HG02885 (cell line): ENCODE measurements around the gene MAPKAPK5.
"Not testable (repeated sequence)": the region's sequence is repeated elsewhere in the genome, so short reads cannot be mapped to it uniquely, and the experiment has no call there.

Experiments used
- ATAC-seq: cut with Tn5 transposase; IDR thresholded peaks from one replicate; pipeline ENCODE4 v1.9.1; 2021; ENCODE audit warnings: mild to moderate bottlenecking; ENCODE audit not compliant: unreplicated experiment, poor library complexity

Gene MAPKAPK5

DNA sequence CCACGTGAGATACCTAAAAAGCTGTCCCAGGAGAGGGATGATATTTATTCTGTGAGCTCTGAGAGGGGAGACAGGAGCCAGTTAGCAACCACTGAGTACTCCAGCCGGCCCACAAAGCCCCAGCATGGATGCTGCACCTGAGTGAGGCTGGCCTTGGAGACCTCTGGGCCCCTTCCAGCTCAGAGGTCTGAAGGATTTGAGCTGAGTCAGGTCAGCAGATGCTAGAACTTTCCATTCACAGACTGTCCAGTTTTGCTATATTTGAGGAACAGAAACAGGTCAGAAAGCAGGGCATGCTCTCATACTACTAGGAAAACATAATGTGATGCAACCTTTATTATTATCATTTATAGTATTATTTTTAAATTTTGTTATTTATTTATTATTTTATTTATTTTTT is 15.0 kb upstream of the MAPKAPK5 start:
- ATAC-seq = no peak

DNA sequence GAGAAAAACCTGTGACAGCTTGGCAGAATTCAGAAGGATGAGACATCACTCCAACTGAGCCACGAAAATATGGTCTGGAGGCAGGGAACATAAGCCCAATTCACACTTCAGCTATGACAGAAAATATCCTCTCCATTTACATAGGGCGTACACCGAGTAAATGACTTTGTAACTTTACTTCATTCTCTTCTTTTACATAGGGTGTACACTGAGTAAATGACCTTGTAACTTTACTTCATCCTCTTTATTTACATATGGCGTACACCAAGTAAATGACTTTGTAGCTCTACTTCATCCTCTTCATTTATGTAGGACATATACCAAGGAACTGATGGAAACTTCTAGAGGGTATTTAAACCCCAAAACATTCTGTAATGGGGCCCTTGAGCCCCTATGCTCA is 14.1 kb upstream of the MAPKAPK5 start:
- ATAC-seq = no peak

DNA sequence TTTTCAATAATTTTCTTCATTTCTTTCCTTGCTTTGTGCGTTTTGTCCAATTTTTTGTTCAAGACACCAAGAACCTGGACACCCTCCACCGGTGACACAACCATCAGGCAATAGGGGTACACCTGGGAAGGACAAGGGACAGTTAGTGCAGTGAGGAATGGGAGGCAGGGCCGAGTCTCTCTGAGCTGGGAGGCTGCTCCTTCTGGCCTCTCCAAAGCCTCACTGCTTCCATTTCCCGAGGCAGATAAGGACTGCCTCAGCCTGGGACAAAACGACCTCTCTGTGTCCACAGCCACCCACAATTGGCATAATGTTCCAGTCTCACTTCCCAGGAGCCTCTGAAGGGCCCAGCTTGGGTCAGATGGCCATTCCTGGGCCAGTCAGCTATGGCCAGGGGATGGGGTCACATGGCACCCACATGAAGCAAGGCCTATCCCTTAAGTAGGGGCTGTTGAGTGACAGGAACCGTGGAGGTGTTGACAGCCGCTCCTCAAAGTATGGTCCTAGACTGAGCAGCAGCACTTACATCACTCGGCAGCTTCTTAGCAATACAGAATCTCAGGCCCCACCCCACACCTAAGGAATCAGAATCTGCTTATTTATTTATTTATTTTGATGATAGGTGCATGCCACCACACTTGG is 13.6 kb upstream of the MAPKAPK5 start:
- no peak for ATAC-seq

DNA sequence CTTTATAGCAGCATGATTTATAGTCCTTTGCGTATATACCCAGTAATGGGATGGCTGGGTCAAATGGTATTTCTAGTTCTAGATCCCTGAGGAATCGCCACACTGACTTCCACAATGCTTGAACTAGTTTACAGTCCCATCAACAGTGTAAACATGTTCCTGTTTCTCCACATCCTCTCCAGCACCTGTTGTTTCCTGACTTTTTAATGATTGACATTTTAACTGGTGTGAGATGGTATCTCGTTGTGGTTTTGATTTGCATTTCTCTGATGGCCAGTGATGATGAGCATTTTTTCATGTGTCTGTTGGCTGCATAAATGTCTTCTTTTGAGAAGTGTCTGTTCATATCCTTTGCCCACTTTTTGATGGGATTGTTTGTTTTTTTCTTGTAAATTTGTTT is 12.4 kb upstream of the MAPKAPK5 start:
- ATAC-seq = not testable (repeated sequence)

DNA sequence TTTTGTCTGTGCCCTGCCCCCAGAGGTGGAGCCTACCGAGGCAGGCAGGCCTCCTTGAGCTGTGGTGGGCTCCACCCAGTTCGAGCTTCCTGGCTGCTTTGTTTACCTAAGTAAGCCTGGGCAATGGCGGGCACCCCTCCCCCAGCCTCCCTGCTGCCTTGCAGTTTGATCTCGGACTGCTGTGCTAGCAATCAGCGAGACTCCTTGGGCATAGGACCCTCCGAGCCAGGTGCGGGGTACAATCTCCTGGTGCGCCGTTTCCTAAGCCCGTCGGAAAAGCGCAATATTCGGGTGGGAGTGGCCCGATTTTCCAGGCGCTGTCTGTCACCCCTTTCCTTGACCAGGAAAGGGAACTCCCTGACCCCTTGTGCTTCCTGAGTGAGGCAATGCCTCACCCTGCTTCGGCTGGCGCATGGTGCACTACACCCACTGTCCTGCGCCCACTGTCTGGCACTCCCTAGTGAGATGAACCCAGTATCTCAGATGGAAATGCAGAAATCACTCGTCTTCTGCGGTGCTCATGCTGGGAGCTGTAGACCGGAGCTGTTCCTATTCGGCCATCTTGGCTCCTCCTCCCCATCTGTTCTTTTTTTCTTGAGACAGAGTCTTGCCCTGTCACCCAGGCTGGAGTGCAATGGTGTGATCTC is 7.2 kb upstream of the MAPKAPK5 start:
- not testable (repeated sequence) for ATAC-seq

DNA sequence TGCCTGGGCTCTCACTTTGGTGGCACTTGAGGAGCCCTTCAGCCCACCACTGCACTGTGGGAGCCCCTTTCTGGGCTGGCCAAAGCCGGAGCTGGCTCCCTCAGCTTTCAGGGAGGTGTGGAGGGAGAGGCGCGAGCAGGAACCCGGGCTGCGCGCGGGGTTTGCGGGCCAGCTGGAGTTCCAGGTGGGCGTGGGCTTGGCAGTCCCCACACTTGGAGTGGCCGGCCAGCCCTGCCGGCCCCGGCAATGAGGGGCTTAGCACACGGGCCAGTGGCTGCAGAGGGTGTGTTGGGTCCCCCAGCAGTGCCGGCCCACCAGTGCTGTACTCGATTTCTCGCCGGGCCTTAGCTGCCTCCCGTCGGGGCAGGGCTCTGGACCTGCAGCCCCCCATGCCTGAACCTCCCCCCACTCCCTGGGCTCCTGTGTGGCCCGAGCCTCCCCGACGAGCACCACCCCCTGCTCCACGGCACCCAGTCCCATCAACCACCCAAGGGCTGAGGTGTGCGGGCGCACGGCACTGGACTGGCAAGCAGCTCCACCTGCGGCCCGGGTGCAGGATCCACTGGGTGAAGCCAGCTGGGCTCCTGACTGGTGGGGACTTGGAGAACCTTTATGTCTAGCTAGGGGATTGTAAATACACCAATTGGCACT is 6.4 kb upstream of the MAPKAPK5 start:
- not testable (repeated sequence) for ATAC-seq

DNA sequence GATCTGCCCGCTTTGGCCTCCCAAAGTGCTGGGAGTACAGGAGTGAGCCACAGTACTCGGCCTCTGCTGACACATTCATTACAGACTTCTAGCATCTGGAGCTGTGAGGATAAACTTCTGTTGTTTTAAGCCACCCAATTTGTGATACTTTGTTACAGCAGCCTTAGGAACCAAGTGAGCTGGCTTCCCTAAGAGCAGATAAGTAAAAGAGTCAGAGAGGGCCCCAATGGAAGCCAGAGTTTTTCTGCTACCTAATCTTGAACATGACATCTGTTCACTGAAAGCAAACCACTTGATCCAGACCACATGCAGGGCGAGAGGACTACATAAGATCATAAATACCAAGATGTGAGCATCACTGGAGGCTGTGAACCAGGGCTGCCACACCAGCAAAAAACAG is 3.7 kb upstream of the MAPKAPK5 start:
- ATAC-seq = no peak

DNA sequence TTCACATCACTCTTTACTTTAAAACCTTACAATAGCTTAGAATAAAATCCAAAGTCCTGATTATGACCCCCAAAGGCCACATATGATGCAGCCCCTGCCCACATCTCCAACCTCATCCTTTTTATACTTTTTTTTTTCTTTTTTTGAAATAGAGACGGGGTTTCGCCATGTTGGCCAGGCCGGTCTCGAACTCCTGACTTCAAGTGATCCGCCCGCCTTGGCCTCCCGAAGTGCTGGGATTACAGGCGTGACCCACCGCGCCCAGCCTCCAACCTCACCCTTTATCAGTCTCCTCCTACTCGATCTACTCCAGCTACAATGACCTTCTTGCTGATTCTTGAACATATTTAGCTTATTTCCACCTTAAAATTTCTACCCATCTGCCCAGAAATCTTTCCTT is 1.2 kb upstream of the MAPKAPK5 start:
- no peak for ATAC-seq

DNA sequence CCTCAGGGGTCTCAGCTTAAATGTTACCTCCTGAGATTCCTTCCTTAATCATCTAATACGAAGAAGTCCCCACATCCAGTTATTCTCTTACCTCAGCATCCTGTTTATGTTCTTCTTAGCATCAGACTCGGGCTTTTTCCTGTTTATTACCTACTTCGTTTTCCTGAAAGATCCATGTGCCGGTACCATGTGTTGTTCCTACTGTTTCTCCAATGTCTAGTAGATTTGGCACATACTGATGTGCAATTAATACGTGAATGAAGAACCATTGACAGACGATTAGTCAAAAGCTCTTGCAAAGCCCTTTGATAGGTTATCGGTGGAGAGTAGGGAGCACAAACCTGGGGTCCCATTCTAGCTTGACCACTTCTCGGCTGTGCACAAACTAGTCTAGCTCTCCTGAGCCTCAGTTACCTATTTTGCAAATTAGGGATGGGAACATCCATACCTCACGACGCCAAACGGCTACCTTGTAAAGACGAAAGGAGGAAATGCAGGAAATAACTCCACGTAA is 735 bp upstream of the MAPKAPK5 start:
- ATAC-seq = peak; percentile 5

DNA sequence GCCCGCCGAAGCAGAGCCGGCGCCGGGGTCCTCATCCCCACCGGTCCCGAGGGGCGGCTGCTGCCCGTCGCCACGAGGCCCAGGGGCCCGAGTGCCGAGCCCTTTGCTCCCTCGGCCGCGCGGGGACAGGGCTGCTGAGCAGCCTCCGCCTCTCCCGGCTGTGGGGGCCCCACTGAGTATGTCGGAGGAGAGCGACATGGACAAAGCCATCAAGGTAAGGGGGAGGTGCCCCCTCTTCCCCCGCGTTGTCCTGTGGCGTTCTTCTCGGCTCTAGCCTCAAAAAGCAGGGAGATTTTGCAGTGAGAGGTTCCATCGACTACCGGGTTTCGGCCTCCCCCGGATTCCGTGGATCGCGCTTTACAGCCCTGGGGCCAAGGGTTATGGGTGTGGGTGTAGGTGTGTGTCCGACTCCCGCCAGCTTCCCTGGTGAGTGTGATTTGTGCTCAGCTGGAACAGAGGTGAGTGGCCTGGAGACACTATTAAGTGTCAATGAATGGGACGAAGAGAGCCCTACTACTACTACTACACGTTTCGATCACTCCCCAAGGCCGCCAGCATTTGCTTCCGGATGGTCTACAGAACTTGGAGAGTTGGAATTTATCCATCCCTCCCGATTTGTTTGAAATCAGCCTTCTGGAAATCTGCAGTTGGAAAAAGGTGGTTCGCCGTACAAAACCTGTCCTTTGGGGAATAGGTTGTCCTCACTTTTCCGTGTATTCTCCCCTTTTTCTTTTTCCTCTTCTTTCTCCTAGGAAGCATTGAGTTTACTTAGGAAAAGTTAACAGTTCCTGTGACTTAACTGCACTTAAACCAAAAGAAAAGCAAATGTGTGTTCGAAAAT is 748 bp downstream of the MAPKAPK5 start:
- ATAC-seq = peak; percentile 26

DNA sequence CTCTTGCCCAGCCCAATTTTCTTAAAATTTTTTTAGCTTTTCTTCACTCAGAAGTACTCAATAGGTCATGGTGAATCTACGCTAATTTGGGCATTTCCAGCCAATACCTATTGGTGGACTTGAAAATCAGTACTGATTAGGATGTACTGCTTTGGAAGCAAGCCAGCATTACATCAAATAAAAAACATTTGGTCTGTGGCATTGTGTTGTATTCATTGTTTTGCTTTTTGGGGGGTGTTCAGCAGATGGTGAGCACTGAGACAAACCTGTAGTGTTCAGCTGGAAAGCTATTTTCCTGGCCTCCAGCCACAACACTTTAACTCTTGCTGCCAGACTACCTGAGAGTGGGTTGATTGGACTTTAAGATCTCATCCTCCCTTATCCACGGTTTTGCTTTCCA is 4.0 kb downstream of the MAPKAPK5 start:
- no peak for ATAC-seq

DNA sequence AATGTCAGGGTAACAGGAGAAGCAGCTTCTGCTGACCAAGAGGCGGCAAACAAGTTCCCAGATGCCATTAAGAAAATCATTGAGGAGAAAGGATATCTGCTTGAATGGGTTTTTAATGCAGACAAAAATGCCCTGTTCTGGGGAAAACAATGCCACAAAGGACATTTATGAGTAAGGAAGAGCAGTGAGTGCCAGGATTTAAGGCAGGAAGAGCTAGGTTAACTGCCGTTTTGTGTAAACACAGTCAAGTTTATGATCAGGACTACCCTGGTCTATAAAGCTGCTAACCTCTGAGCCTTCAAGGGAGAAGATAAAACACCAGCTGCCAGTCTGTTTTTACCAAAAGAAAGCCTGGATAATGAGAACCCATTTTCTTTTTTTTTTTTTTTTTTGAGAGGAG is 8.5 kb downstream of the MAPKAPK5 start:
- ATAC-seq = no peak

DNA sequence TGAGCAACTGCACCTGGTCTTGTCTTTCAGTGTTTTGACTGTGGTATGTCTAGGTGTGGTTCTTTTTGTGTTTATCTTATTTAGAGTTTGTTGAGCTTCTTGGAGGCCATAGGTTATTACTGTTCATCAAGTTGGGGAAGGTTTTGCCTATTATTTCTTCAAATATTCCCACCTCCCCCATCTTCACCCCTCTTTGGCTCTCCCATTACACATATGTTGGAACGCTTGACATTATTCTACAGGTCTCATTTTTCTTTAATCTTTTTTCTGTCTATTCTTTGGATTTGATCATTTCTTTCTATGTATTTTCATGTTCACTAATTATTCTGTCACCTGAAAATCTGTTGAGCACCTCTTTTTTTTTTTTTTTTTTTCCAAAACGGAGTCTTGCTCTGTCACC is 16.2 kb downstream of the MAPKAPK5 start:
- ATAC-seq = no peak

DNA sequence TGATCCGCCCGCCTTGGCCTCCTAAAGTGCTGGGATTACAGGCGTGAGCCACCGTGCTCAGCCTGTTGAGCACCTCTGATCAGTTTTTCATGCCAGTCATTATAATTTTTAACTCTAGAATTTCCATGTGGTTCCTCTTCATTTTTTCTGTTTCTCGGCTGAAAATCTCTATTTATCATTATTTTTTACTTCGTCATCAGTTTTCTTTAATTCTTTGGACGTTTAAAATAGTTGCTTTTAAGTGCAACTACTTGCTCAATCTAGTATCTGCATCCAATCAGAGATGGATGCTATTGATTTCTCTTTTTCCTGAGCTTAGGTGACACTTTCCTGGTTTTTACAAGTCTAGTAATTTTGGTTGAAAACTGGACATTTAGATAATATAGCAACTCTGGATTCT is 16.8 kb downstream of the MAPKAPK5 start:
- no peak for ATAC-seq

DNA sequence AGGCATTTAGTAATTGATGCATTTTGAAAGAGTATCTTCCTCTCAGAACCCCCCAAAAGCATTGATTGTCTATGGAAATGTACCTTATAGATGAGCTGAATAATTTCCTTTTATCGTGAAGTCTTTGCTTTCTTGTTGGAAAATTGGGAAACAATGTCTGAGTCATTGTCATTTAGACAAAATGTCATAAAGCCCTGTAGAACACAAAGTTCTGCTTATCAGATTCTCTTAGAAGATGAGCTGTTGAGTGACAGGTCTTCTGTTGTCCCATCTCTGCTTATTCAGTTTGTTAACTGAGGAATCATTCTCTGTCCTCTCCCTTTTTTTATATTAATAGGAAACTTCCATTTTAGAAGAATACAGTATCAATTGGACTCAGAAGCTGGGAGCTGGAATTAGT is 22.9 kb downstream of the MAPKAPK5 start:
- no peak for ATAC-seq

DNA sequence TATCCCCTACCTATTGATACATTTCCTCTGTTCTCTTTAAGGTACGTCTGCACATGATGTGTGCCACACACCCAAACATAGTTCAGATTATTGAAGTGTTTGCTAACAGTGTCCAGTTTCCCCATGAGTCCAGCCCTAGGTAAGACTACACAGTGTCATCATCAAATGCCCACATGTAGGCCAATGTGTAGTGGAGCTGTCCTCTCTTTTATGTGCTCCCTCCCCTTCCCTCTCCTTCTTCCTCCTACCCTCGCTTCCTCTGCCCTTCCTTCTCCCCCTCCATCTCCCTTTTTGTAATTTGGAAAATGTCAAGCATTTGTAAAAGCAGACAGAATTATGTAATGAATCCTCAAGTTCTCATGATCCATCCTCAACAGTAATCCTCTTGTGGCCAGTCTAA is 25.5 kb downstream of the MAPKAPK5 start:
- ATAC-seq = no peak

DNA sequence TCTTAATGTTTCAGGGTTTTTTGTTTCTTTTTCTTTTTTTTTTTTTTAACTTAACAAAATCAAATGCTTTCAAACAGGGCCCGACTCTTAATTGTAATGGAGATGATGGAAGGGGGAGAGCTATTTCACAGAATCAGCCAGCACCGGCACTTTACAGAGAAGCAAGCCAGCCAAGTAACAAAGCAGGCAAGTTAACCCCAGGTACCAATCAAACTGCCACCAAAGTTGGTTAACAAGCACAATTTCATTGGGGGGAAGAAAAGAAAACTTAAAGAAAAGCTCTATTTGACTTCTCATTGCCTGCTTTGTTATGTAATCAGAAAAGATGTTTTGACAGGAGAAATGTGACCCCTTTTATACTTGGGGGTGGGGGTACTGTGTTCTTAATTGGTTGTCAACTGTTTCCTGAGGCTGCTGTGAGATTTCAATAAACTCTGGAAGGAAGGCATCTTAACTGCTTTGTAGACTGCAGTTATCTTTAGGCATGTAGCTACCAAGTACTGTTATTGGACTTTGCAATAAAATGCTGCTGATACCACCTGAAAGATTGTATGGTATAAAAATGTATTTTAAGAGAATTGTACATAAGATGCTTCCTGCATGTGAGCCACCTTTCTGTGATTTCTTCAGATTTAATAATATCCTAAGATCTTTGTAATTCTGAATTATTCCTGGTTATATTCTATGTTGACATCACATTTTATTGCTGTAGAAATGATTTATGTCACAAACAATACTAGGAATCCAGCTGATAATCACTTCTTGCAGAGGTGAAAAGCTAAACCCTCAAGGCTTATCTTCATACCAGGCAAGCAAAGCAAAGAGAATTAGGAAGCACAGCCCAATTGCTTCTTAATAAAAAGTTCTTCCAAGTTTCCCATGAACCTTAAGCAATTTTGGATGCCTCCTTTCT is 26.9 kb downstream of the MAPKAPK5 start:
- ATAC-seq = no peak

DNA sequence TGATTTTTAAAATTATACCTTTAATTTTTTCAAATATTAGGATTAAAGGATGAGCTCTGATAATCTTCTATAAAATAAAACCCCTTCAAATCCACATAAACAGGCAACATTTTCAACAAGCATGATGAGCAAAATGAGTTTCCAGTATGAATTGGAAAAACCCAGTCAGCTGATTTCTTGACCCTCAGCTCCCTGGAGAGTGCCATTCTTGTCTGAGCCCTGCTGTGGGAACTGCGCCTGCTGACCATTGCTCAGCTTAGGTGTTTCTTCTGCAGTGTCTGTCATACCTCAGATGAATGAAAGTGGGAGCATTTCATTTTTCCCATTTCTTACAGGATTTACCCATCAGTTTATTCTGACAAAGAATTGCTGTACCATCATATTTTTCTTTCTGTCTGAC is 27.6 kb downstream of the MAPKAPK5 start:
- ATAC-seq = no peak

DNA sequence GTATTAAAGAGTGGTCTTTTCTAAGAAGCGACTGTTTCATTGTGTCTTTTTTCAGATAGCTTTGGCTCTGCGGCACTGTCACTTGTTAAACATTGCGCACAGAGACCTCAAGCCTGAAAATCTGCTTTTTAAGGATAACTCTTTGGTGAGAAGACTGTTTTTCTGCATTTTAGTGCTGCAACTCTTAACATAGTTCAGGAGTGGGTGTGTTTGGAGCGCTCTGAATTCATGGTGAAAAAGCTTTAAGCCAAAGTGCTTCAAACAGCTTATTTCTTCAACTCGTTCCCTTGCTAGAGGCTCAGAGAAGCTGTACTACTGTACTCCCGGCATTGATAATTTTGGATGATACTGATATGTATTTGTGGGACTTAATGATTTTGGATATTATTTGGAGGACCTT is 28.2 kb downstream of the MAPKAPK5 start:
- ATAC-seq = no peak

DNA sequence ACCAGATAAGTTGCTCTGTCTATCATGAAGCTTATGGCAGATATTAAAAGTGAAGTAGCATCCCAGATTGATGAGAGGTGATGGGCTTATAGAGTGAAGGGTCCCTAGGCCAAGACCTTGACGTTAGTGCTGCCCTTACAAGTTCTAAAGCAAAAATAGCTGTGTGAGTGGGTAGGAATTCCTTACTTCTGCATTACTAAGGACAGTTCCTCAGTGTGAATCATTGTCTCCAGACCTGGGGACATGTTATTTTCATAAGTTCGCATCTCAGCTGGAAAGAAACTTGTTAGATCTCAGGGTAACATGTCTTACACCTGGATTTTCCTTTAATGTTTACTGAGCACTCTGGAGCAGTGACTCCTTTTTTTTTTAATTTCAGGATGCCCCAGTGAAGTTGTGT is 28.7 kb downstream of the MAPKAPK5 start:
- no peak for ATAC-seq
